PC-3 (cell line): ENCODE measurements around the gene SUPT16H. TPM values are rescaled to one million over a fixed set of nuclear protein-coding genes. Genes with fewer than 3 reads are reported as not detected.
"Not testable (repeated sequence)": the region's sequence is repeated elsewhere in the genome, so short reads cannot be mapped to it uniquely, and the experiment has no call there.

ENCODE experiments used
- ATAC-seq: fragments of 200-7000 bp; cut with Tn5 transposase; 2 replicates; pipeline ENCODE4 v1.9.1; 2020; ENCODE audit warnings: mild to moderate bottlenecking, moderate library complexity
- BruUV-seq: library from RNA; stranded (reverse); fragments of 400-500 nt; replicated peaks from 2 replicates; lab custom pipeline; 2021; lab: Mats Ljungman, UMichigan
- CTCF ChIA-PET: fragments of 300-600 bp; sonication (Branson Sonifier 250); formaldehyde crosslinking; loops from one replicate; lab custom pipeline; 2022; ENCODE audit warnings: antibody characterized with exemption; lab: Charles Lee
- POLR2A ChIA-PET: fragments of 300-600 bp; sonication (Branson Sonifier 250); formaldehyde crosslinking; loops from one replicate; lab custom pipeline; 2022; ENCODE audit warnings: antibody characterized with exemption; ENCODE audit not compliant: unreplicated experiment; lab: Charles Lee
- DNase-seq: peaks from one replicate; pipeline ENCODE4 v3.0.0-alpha.2; 2015
- H2AFZ ChIP-seq: fragments of 300-600 bp; sonication (generic); 2 replicates; pipeline ENCODE4 v1.6.0; 2016; ENCODE audit warnings: antibody characterized with exemption, low read length
- H3F3A ChIP-seq: fragments of 300-600 bp; sonication (generic); one replicate; pipeline ENCODE4 v1.6.0; 2017; ENCODE audit warnings: antibody characterized with exemption, low read length, control low read depth, mild to moderate bottlenecking; ENCODE audit not compliant: unreplicated experiment
- H3K27ac ChIP-seq: fragments of 300-600 bp; sonication (generic); 2 replicates; pipeline ENCODE4 v1.5.1; 2016; ENCODE audit warnings: mild to moderate bottlenecking, low read length
- H3K27me3 ChIP-seq: fragments of 300-600 bp; sonication (generic); 2 replicates; pipeline ENCODE4 v1.6.1; 2016; ENCODE audit warnings: low read length, mixed read lengths
- H3K36me3 ChIP-seq: fragments of 300-600 bp; sonication (generic); 2 replicates; pipeline ENCODE4 v1.6.1; 2016; ENCODE audit warnings: low read depth, mixed run types, low read length, mixed read lengths
- H3K4me1 ChIP-seq: fragments of 300-600 bp; sonication (generic); 2 replicates; pipeline ENCODE4 v1.5.1; 2016; ENCODE audit warnings: low read length; ENCODE audit not compliant: insufficient read depth
- H3K4me2 ChIP-seq: fragments of 300-600 bp; sonication (generic); 2 replicates; pipeline ENCODE4 v1.6.0; 2016; ENCODE audit warnings: low read length
- H3K4me3 ChIP-seq: fragments of 300-600 bp; sonication (generic); 2 replicates; pipeline ENCODE4 v1.5.1; 2016; ENCODE audit warnings: mild to moderate bottlenecking, low read length, mixed read lengths
- H3K79me2 ChIP-seq: fragments of 300-600 bp; sonication (generic); 2 replicates; pipeline ENCODE4 v1.6.1; 2017; ENCODE audit warnings: low read length, mixed read lengths
- H3K9ac ChIP-seq: fragments of 300-600 bp; sonication (generic); 2 replicates; pipeline ENCODE4 v1.6.0; 2016; ENCODE audit warnings: mild to moderate bottlenecking, low read length
- H3K9me2 ChIP-seq: fragments of 300-600 bp; sonication (generic); replicated peaks from 2 replicates; pipeline ENCODE4 v1.6.1; 2016; ENCODE audit warnings: mixed run types, low read length, mixed read lengths
- H3K9me3 ChIP-seq: fragments of 300-600 bp; sonication (generic); 2 replicates; pipeline ENCODE4 v1.6.1; 2016; ENCODE audit warnings: low read length, mixed read lengths
- H4K20me1 ChIP-seq: fragments of 300-600 bp; sonication (generic); 2 replicates; pipeline ENCODE4 v1.6.1; 2016; ENCODE audit warnings: low read length, mixed read lengths
- CTCF ChIP-seq: fragments of 300-600 bp; sonication (generic); conservative IDR thresholded peaks from 2 replicates; pipeline ENCODE4 v1.5.1; 2017; ENCODE audit warnings: antibody characterized with exemption, low read depth, mild to moderate bottlenecking, low read length
- EZH2 ChIP-seq: fragments of 300-600 bp; sonication (generic); IDR thresholded peaks from one replicate; pipeline ENCODE4 v1.6.1; 2017; ENCODE audit warnings: antibody characterized with exemption, mild to moderate bottlenecking, low read length; ENCODE audit not compliant: unreplicated experiment
- EZH2phosphoT487 ChIP-seq: fragments of 300-600 bp; sonication (generic); IDR thresholded peaks from 2 replicates; pipeline ENCODE4 v1.6.1; 2018; ENCODE audit warnings: mild to moderate bottlenecking, antibody characterized with exemption, low read length, borderline replicate concordance
- intact Hi-C: fragments of 100-400 bp; cut with micrococcal nuclease; formaldehyde crosslinking; loops from 2 replicates; pipeline ENCODE4 v1.9.0; 2023
- total RNA-seq: library from RNA; depleted of rRNA; stranded (reverse); fragments of >200 nt; gene quantifications from 2 replicates; pipeline ENCODE4 v1.2.3, GENCODE V29; 2014; rRNA removed

Gene SUPT16H
- total RNA-seq, 1 experiment from 2014 or later, result 92.6 TPM

- H4K20me1 ChIP-seq, result no peaks in the 10 kb centered on the region
- H3K9me2 ChIP-seq, result no peaks in the 10 kb centered on the region
- no peak overlapping the region for H3K9ac ChIP-seq
- H3K27ac ChIP-seq, result no peak overlapping the region
- H3K9me3 ChIP-seq, result no peaks in the 10 kb centered on the region
- TF ChIP-seq EZH2phosphoT487, result no peak
- TF ChIP-seq CTCF, result no peak
- TF ChIP-seq EZH2, result no peak
- no peak overlapping the region for H3K4me3 ChIP-seq
- DNase-seq (no peak), ATAC-seq (no peak)
- H3K36me3 ChIP-seq, result no peaks in the 10 kb centered on the region
- POLR2A ChIA-PET, result no interaction called here
- H3K4me1 ChIP-seq, result peaks cover 15% of the 10 kb centered on the region
- H3F3A ChIP-seq, result no peaks in the 10 kb centered on the region
- H2AFZ ChIP-seq, result 0 out of 2 replicates have a peak overlapping the region, but pooled peaks have one; percentile 78
- CTCF ChIA-PET, result interaction anchor here (0.6 kb wide), 1 partner anchor 13 kb away, joined by 3 read pairs; no protein-coding TSS in a partner anchor
- no peaks in the 10 kb centered on the region for H3K79me2 ChIP-seq
- H3K27me3 ChIP-seq, result no peaks in the 10 kb centered on the region
- no TSS peak for BruUV-seq
- intact Hi-C loops, result no loop called here
- H3K4me2 ChIP-seq, result no peak overlapping the region
Observed at GRCh38 chr14:21307637-21308036, 76.2 kb downstream of the SUPT16H start.

- H3K27me3 ChIP-seq, CTCF ChIA-PET: not testable (repeated sequence)
Observed at GRCh38 chr14:21302836-21303140, 81.0 kb downstream of the SUPT16H start.

GRCh38 chr14:21302013-21302835 lies 81.6 kb downstream of the SUPT16H start:
- POLR2A ChIA-PET, result no interaction called here
- ATAC-seq (no peak), DNase-seq (no peak)
- no peaks in the 10 kb centered on the region for H3K4me1 ChIP-seq
- no peaks in the 10 kb centered on the region for H3K79me2 ChIP-seq
- H4K20me1 ChIP-seq, result no peaks in the 10 kb centered on the region
- TF ChIP-seq CTCF, result no peak
- TF ChIP-seq EZH2, result no peak
- no peak for TF ChIP-seq EZH2phosphoT487
- intact Hi-C loops, result no loop called here
- H3K27me3 ChIP-seq, result 0 out of 2 replicates have a peak, but pooled peaks cover 3% of the 10 kb centered on the region
- no TSS peak for BruUV-seq
- no peaks in the 10 kb centered on the region for H3K9me3 ChIP-seq
- CTCF ChIA-PET, result no interaction called here
- no peak overlapping the region for H3K4me2 ChIP-seq
- no peak overlapping the region for H3K27ac ChIP-seq
- no peaks in the 10 kb centered on the region for H3F3A ChIP-seq
- no peak overlapping the region for H3K9ac ChIP-seq
- H3K36me3 ChIP-seq, result no peaks in the 10 kb centered on the region
- H3K4me3 ChIP-seq, result no peak overlapping the region
- H2AFZ ChIP-seq, result 0 out of 2 replicates have a peak overlapping the region, but pooled peaks have one; percentile 26
- H3K9me2 ChIP-seq, result no peaks in the 10 kb centered on the region

More at GRCh38 chr14:21302836-21303140, 81.0 kb downstream of the SUPT16H start:
- H3K9me3 ChIP-seq, H3K9me2 ChIP-seq, BruUV-seq, H2AFZ ChIP-seq, H3K4me2 ChIP-seq, H3K4me1 ChIP-seq, H3F3A ChIP-seq, intact Hi-C loops, H3K36me3 ChIP-seq, ATAC-seq, H3K4me3 ChIP-seq, POLR2A ChIA-PET, H3K79me2 ChIP-seq, H4K20me1 ChIP-seq, DNase-seq, H3K27ac ChIP-seq, H3K9ac ChIP-seq: not testable (repeated sequence)

Other genes starting within 250 kb of the SUPT16H start
- not detected in 2 replicates for gene OR5AU1, start 228.0 kb downstream of the SUPT16H start, total RNA-seq
- gene HNRNPC, start 114.6 kb downstream of the SUPT16H start, total RNA-seq, result 682 and 772 TPM in 2 replicates
- gene RPGRIP1, start 103.9 kb downstream of the SUPT16H start, total RNA-seq, result 0.33 TPM in 1 of 2 replicates, not detected in the other
- 57.4 and 81.0 TPM in 2 replicates for gene CHD8, start 72.1 kb upstream of the SUPT16H start, total RNA-seq
- gene RAB2B, start 92.9 kb upstream of the SUPT16H start, total RNA-seq, result 11.7 and 26.8 TPM in 2 replicates
- gene TOX4, start 93.2 kb upstream of the SUPT16H start, total RNA-seq, result 26.7 and 38.5 TPM in 2 replicates
- 47.6 and 57.1 TPM in 2 replicates for gene METTL3, start 127.3 kb upstream of the SUPT16H start, total RNA-seq
- 4.1 and 6.0 TPM in 2 replicates for gene SALL2, start 142.3 kb upstream of the SUPT16H start, total RNA-seq
- gene OR10G3, start 196.1 kb upstream of the SUPT16H start, total RNA-seq, result not detected in 2 replicates